Naive thymus-derived CD4-positive, alpha-beta T cell (primary cell): ENCODE data around the gene MGME1. TPM values are rescaled to one million over a fixed set of nuclear protein-coding genes. Genes with fewer than 3 reads are reported as not detected.

ENCODE experiments used
- ATAC-seq: fragments of 150-1000 bp; cut with Tn5 transposase; 2 replicates; pipeline ENCODE4 v1.10.0; 2021; ENCODE audit warnings: mild to moderate bottlenecking, moderate library complexity
- CTCF ChIA-PET: fragments of 350-600 bp; sonication (Branson Sonifier 250); formaldehyde crosslinking; loops from one replicate; lab custom pipeline; 2021; ENCODE audit warnings: antibody characterized with exemption; lab: Charles Lee
- POLR2A ChIA-PET: fragments of 350-600 bp; sonication (Branson Sonifier 250); formaldehyde crosslinking; loops from one replicate; lab custom pipeline; 2021; ENCODE audit warnings: antibody characterized with exemption, inconsistent platforms; lab: Charles Lee
- DNase-seq, 9 donors: peaks; one replicate each; pipeline versions ENCODE4 v3.0.0 to v3.0.0-alpha.2; 2020 to 2022; ENCODE audit warnings: mixed read lengths in 1 of 9
- H3K27ac ChIP-seq: one replicate; pipeline ENCODE4 v1.7.0; 2013; ENCODE audit warnings: mild to moderate bottlenecking, low read depth, low read length, moderate library complexity
- H3K27me3 ChIP-seq, 2 donors: one replicate each; pipeline ENCODE4 v1.7.0; 2013; ENCODE audit warnings: low read length in 2 of 2, mild to moderate bottlenecking in 2 of 2, moderate library complexity in 2 of 2; ENCODE audit not compliant: control insufficient read depth in 2 of 2, insufficient read depth in 2 of 2
- H3K36me3 ChIP-seq, 3 experiments: 1 replicate in 2 of 3; 2 replicates in 1 of 3; pipeline ENCODE4 v1.7.0; 2013; ENCODE audit warnings: low read length in 3 of 3, mild to moderate bottlenecking in 3 of 3, moderate library complexity in 1 of 3; ENCODE audit not compliant: insufficient read depth in 3 of 3, control insufficient read depth in 2 of 3
- H3K4me1 ChIP-seq, 2 donors: one replicate each; pipeline ENCODE4 v1.7.0; 2013; ENCODE audit warnings: low read length in 2 of 2, mild to moderate bottlenecking in 2 of 2, moderate library complexity in 1 of 2; ENCODE audit not compliant: control insufficient read depth in 2 of 2, insufficient read depth in 2 of 2
- H3K4me3 ChIP-seq: 2 replicates; pipeline ENCODE4 v1.7.0; 2013; ENCODE audit warnings: mild to moderate bottlenecking, low read length
- H3K9me3 ChIP-seq, 3 experiments: 1 replicate in 2 of 3; 2 replicates in 1 of 3; pipeline ENCODE4 v1.7.0; 2013; ENCODE audit warnings: low read length in 3 of 3; ENCODE audit not compliant: control insufficient read depth in 2 of 3
- H3K27ac Mint-ChIP-seq, 9 donors: one replicate each; pipeline ENCODE4 v1.8.0; 2020 to 2022; ENCODE audit warnings: mixed read lengths in 9 of 9, mild to moderate bottlenecking in 8 of 9, moderate library complexity in 5 of 9, inconsistent platforms in 2 of 9
- H3K27me3 Mint-ChIP-seq, 5 donors: one replicate each; pipeline ENCODE4 v1.8.0; 2021 to 2022; ENCODE audit warnings: mixed read lengths in 5 of 5, mild to moderate bottlenecking in 1 of 5
- H3K36me3 Mint-ChIP-seq, 5 donors: one replicate each; pipeline ENCODE4 v1.8.0; 2020 to 2022; ENCODE audit warnings: mixed read lengths in 5 of 5, mild to moderate bottlenecking in 3 of 5, inconsistent platforms in 1 of 5
- H3K4me1 Mint-ChIP-seq, 7 donors: one replicate each; pipeline ENCODE4 v1.8.0; 2020 to 2022; ENCODE audit warnings: mixed read lengths in 7 of 7, mild to moderate bottlenecking in 3 of 7, inconsistent platforms in 1 of 7
- H3K4me3 Mint-ChIP-seq, 10 donors: one replicate each; pipeline ENCODE4 v1.8.0; 2020 to 2022; ENCODE audit warnings: mild to moderate bottlenecking in 10 of 10, mixed read lengths in 10 of 10, moderate library complexity in 6 of 10, inconsistent platforms in 2 of 10
- H3K9me3 Mint-ChIP-seq, 11 donors: one replicate each; pipeline ENCODE4 v1.8.0; 2020 to 2022; ENCODE audit warnings: mixed read lengths in 11 of 11, mild to moderate bottlenecking in 4 of 11, inconsistent platforms in 1 of 11, moderate library complexity in 1 of 11
- intact Hi-C, 2 donors: fragments of 100-400 bp; cut with micrococcal nuclease; formaldehyde crosslinking; loops; one replicate each; pipeline ENCODE4 v1.15.1; 2023
- polyA plus RNA-seq, 2 donors: library from polyadenylated mRNA; unstranded; fragments of 300-500 nt; fragmentation: Illumina TruSeq; gene quantifications; one replicate each; pipeline ENCODE4 v1.2.3, GENCODE V29; 2021
- total RNA-seq, 6 experiments: library from RNA in 5 of 6; stranded (reverse) in 5 of 6; gene quantifications; 1 replicate in 5 of 6; 2 replicates in 1 of 6; pipeline ENCODE4 v1.2.3 and lab custom pipeline; 2021 to 2026

Gene MGME1, protein sequence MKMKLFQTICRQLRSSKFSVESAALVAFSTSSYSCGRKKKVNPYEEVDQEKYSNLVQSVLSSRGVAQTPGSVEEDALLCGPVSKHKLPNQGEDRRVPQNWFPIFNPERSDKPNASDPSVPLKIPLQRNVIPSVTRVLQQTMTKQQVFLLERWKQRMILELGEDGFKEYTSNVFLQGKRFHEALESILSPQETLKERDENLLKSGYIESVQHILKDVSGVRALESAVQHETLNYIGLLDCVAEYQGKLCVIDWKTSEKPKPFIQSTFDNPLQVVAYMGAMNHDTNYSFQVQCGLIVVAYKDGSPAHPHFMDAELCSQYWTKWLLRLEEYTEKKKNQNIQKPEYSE
- total RNA-seq = 10 to 100 TPM in 4 of 5 experiments, 1 to 10 TPM in 1; 4.9 to 41.0 (median 13.1) TPM
- 10 to 100 TPM in 1 of 2 donors, 1 to 10 TPM in 1; 5.4 to 13.3 TPM for polyA plus RNA-seq
- total RNA-seq (lab: John Stamatoyannopoulos, UW) = 7.3 reads per million, percentile 30 among the genes with 10 or more reads in this experiment

DNA sequence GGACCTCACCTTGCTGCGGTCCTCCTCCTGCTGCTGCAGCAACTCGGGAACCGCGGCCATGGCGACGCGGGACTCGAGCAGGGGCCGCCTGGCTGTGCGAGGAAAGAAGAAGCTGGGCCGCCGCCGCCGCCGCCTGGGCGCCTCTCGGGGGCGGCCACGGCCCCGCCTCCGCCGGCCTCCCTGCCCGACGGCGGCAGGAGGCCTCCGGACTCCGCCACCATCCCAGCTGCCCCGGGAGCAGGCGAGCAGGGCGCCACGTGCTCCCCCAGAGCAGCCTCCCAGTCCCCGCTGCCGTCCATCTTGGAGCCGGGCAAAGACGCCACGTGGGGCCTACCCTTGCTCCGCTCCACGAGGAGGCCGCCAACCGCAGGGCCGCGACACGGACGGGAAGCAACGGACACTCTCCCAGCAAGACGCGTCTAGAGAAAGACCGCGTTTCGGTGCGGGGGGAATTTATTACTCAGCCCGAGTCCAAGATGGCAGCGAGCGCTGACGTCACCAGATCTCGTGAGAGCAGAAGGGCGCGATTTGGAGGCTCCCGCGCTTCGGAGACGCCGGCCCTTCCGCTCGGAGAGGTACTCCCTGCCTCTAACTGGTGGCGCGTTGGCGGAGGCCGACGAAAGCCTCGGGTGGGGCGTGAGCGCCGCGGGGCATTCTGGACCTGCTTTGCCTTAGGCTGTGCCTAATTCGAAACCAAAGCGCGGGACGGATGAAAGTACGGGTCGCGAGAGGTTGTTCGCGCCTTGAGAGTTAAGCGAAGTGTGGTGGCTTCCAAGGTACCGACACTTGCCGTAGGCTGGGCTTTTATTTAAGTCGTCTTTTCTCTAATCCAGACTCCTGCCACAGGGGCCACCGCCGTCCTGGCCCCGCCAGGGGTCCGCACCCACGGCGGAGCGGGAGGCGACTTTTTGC lies at the start of gene MGME1, which contains the start of gene SNX5:
TSS of gene MGME1 (plus strand) at position 653 of the 912 bp plus-strand sequence. CDS start 842 bp downstream, outside the sequence.
TSS of gene SNX5 (minus strand) at position 429 of the 912 bp plus-strand sequence. CDS start at position 60, 369 bp downstream.
- Histone ChIP-seq H3K9me3 (no peaks in the 10 kb centered on the region), H3K27ac (peak within 1 kb of the TSS; percentile 96), H3K4me1 (peaks cover 53 to 59% of the 10 kb centered on the region in 2 donors), H3K4me3 (peak within 1 kb of the TSS; percentile 91), H3K36me3 (no peaks in the 10 kb centered on the region), H3K27me3 (no peaks in the 10 kb centered on the region)
- ATAC-seq (peak; percentile 95), DNase-seq (peak; percentile 98 to 99 (median 99))
- CTCF ChIA-PET = interaction anchor here (1.6 to 2.2 kb wide), 2 partner anchors 28 to 286 kb away, joined by 5 to 12 read pairs; partner anchors contain the start of gene RRBP1
- H3K4me1 Mint-ChIP-seq = peaks cover 54 to 76% (median 71%) of the 10 kb centered on the region in 7 donors
- H3K36me3 Mint-ChIP-seq = peaks cover 0 to 52% (median 9%) of the 10 kb centered on the region in 5 donors
- intact Hi-C loops = loop anchor here (1.0 to 10.0 kb wide), 17 partner anchors 7 to 1396 kb away; partner anchors contain the start of genes DSTN (in 2 of the 2), DZANK1 (in 2 of the 2), KAT14 (in 2 of the 2) and KIF16B (in 2 of the 2)
- H3K27me3 Mint-ChIP-seq = no peaks in the 10 kb centered on the region
- peak within 1 kb of the TSS; percentile 93 to 98 (median 97) for H3K27ac Mint-ChIP-seq
- no peaks in the 10 kb centered on the region for H3K9me3 Mint-ChIP-seq
- peak within 1 kb of the TSS; percentile 89 to 97 (median 94) for H3K4me3 Mint-ChIP-seq
- POLR2A ChIA-PET = interaction anchor here (1.1 to 2.4 kb wide), 6 partner anchors 170 to 539 kb away, joined by 4 to 16 read pairs (median 6); partner anchors contain the start of genes DZANK1, POLR3F, RRBP1 and SEC23B

DNA sequence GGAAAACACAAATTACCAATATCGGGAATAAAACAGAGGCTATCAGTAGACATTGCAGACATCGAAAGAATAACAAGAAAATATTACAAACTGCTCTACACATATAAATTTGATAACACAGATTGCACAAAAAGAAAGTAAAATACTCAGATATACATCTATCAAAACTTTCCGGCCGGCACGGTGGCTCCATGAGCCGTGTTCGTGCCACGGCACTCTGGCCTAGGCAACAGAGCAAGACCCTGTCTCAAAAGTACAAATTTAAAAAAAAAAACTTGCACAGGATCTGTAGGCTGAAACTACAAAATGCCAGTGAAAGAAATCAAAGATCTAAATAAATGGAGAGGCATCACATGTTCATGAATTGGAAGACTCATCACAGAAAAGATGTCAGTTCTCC lies 49.7 kb upstream of the MGME1 start:
- ChIA-PET POLR2A (no interaction called here), CTCF (no interaction called here)
- no peak for DNase-seq
- peaks cover 0 to 37% (median 5%) of the 10 kb centered on the region in 5 donors for H3K27me3 Mint-ChIP-seq
- Histone ChIP-seq H3K4me1 (no peaks in the 10 kb centered on the region), H3K27me3 (no peaks in the 10 kb centered on the region), H3K9me3 (no peaks in the 10 kb centered on the region), H3K36me3 (no peaks in the 10 kb centered on the region), H3K4me3 (no peak overlapping the region), H3K27ac (no peak overlapping the region)
- peaks cover 0 to under 1% (median 0%) of the 10 kb centered on the region in 11 donors for H3K9me3 Mint-ChIP-seq
- H3K27ac Mint-ChIP-seq = no peak overlapping the region
- H3K4me3 Mint-ChIP-seq = no peak overlapping the region
- ATAC-seq = no peak
- peaks cover 0 to 3% (median 0%) of the 10 kb centered on the region in 7 donors for H3K4me1 Mint-ChIP-seq
- intact Hi-C loops = no loop called here
- H3K36me3 Mint-ChIP-seq = no peaks in the 10 kb centered on the region

DNA sequence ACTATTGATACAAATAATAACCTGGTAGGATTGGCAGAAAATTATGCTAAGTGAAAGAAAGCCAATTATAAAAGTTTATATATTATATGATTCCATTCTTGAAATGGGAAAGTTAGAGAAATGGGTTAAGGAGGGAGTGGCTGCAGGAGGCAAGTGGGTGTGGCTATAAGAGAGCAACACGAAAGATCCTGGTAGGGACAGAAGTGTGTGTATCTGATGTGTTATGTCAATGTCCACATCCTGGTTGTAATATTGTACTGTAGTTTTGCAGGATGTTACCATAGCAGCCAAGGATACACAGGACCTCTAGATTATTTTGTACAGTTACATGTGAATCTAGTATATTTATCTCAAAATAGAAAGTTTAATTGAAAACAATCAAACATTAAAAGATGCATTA lies 47.0 kb upstream of the MGME1 start:
- Histone ChIP-seq H3K4me1 (no peaks in the 10 kb centered on the region), H3K27ac (no peak overlapping the region), H3K9me3 (no peaks in the 10 kb centered on the region), H3K4me3 (no peak overlapping the region), H3K27me3 (no peaks in the 10 kb centered on the region), H3K36me3 (no peaks in the 10 kb centered on the region)
- ChIA-PET CTCF (no interaction called here), POLR2A (no interaction called here)
- ATAC-seq (no peak), DNase-seq (no peak)
- intact Hi-C loops = no loop called here
- H3K27ac Mint-ChIP-seq = no peak overlapping the region
- no peaks in the 10 kb centered on the region for H3K36me3 Mint-ChIP-seq
- peaks cover 0 to 27% (median 0%) of the 10 kb centered on the region in 5 donors for H3K27me3 Mint-ChIP-seq
- H3K9me3 Mint-ChIP-seq = peaks cover 0 to 1% (median 0%) of the 10 kb centered on the region in 11 donors
- H3K4me1 Mint-ChIP-seq = no peaks in the 10 kb centered on the region
- no peak overlapping the region for H3K4me3 Mint-ChIP-seq

DNA sequence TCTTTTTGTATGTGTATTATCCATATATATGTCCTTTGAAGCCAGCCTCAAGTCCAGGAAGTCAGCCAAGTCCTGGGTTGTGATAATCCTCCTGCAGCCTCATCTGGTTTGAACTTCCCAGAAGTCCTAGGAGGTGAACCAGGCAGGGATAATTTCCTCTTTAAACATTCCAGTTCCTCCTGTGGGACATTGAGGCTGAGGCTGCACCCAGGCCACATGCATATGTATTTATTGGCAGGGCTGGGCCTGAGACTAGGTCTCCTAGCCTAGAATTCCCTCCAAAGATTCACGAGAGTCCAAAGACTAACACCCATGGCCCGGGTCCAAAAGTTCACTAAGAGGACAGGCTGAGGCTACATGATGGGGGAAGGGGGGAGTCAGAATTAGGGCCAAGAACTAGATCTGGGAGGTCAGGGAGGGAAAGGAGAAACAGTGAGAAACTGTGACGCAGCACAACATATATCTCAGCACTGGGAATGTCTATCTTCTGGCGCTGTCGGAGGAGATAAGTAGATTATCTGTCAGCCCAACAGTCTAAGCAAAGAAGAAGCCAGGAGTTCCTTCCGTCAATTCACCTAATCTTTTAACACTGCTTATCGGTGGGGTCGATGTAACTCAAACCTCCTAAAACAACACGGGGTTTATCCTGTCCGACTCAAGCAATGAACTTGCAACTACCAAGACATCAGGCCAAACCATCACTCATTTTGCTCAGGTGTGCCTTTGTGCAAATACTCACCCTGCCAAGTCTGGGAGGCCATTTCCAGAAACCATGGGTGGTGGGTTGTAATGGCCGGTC lies 43.5 kb upstream of the MGME1 start:
- Mint-ChIP-seq H3K4me3 (no peak overlapping the region), H3K36me3 (no peaks in the 10 kb centered on the region), H3K27ac (no peak overlapping the region), H3K9me3 (peaks cover 0 to 1% (median 0%) of the 10 kb centered on the region in 11 donors), H3K27me3 (peaks cover 0 to 13% (median 0%) of the 10 kb centered on the region in 5 donors), H3K4me1 (no peaks in the 10 kb centered on the region)
- POLR2A ChIA-PET = no interaction called here
- DNase-seq (no peak), ATAC-seq (no peak)
- Histone ChIP-seq H3K36me3 (no peaks in the 10 kb centered on the region), H3K4me1 (no peaks in the 10 kb centered on the region), H3K4me3 (no peak overlapping the region), H3K27me3 (no peaks in the 10 kb centered on the region), H3K9me3 (no peaks in the 10 kb centered on the region), H3K27ac (no peak overlapping the region)
- CTCF ChIA-PET = no interaction called here
- intact Hi-C loops = no loop called here

DNA sequence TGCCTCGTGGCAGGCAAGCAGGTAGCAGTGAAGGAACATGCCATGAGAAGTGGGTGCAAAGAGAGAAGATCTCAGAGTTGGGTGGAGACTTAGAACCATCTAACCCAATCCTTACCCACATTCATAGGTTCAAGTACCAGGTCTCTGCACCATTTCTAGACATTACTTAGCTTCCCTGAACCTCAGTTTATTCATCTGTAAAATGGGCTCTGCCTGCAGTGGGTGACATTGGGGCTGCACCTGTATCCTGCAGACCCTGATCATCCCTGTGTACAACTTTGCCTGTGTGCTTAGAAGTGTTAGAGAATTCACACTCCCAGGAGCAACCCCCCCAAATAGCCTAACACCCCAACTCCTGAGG lies 42.9 kb upstream of the MGME1 start:
- Histone ChIP-seq H3K27ac (no peak overlapping the region), H3K27me3 (no peaks in the 10 kb centered on the region), H3K9me3 (no peaks in the 10 kb centered on the region), H3K36me3 (no peaks in the 10 kb centered on the region), H3K4me3 (no peak overlapping the region), H3K4me1 (no peaks in the 10 kb centered on the region)
- CTCF ChIA-PET = no interaction called here
- Mint-ChIP-seq H3K4me3 (no peak overlapping the region), H3K36me3 (no peaks in the 10 kb centered on the region), H3K27ac (no peak overlapping the region), H3K4me1 (no peaks in the 10 kb centered on the region), H3K9me3 (peaks cover 0 to 1% (median 0%) of the 10 kb centered on the region in 11 donors), H3K27me3 (peaks cover 0 to 13% (median 0%) of the 10 kb centered on the region in 5 donors)
- ATAC-seq = no peak
- no peak for DNase-seq
- POLR2A ChIA-PET = no interaction called here
- intact Hi-C loops = no loop called here

DNA sequence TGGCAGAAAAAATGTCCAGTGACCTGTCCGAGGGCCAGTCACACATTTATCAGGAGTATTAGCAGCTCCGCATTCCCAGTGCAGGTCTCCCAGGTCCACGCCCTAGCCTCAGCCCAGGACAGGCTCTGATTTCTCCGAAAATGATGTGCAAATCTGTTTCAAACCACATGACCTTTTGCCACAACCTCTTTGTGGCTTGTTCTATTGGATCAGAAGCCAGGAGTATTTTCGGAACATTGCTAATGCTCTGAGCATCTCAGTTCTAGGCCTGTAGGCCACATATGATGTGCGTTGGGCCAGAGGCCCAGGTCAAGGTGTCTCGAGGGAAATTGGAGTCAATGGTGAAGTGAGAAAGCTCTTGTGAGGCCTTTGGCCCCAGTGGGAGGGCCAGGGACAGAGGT lies 40.6 kb upstream of the MGME1 start:
- Histone ChIP-seq H3K9me3 (no peaks in the 10 kb centered on the region), H3K4me3 (no peak overlapping the region), H3K27me3 (no peaks in the 10 kb centered on the region), H3K4me1 (no peaks in the 10 kb centered on the region), H3K36me3 (no peaks in the 10 kb centered on the region), H3K27ac (no peak overlapping the region)
- intact Hi-C loops = no loop called here
- Mint-ChIP-seq H3K27ac (no peak overlapping the region), H3K27me3 (peaks cover 0 to 8% (median 0%) of the 10 kb centered on the region in 5 donors), H3K9me3 (peaks cover 0 to 11% (median 0%) of the 10 kb centered on the region in 11 donors), H3K4me1 (no peaks in the 10 kb centered on the region), H3K4me3 (no peak overlapping the region), H3K36me3 (peaks cover 0 to 4% (median 0%) of the 10 kb centered on the region in 5 donors)
- DNase-seq (no peak), ATAC-seq (no peak)
- CTCF ChIA-PET = no interaction called here
- POLR2A ChIA-PET = no interaction called here
